HUES6 (cell line): ENCODE data around the gene ROBO1.

ENCODE experiments used
- H3K27ac ChIP-seq: 2 replicates; pipeline ENCODE4 v1.7.0; 2013; ENCODE audit warnings: low read depth, mild to moderate bottlenecking, low read length, inconsistent platforms
- H3K27me3 ChIP-seq: 2 replicates; pipeline ENCODE4 v1.6.1; 2013; ENCODE audit warnings: low read length; ENCODE audit not compliant: control insufficient read depth, insufficient read depth
- H3K36me3 ChIP-seq: 2 replicates; pipeline ENCODE4 v1.6.1; 2013; ENCODE audit warnings: low read length; ENCODE audit not compliant: control insufficient read depth, insufficient read depth
- H3K4me1 ChIP-seq: 2 replicates; pipeline ENCODE4 v1.6.1; 2013; ENCODE audit warnings: low read length; ENCODE audit not compliant: control insufficient read depth, insufficient read depth
- H3K4me3 ChIP-seq: 2 replicates; pipeline ENCODE4 v1.5.1; 2013; ENCODE audit warnings: low read depth, low read length
- H3K9ac ChIP-seq: one replicate; pipeline ENCODE4 v1.6.1; 2013; ENCODE audit warnings: mild to moderate bottlenecking, low read length
- H3K9me3 ChIP-seq: 2 replicates; pipeline ENCODE4 v1.6.1; 2013; ENCODE audit warnings: low read depth, low read length; ENCODE audit not compliant: control insufficient read depth, insufficient read depth

ROBO1 gene

DNA sequence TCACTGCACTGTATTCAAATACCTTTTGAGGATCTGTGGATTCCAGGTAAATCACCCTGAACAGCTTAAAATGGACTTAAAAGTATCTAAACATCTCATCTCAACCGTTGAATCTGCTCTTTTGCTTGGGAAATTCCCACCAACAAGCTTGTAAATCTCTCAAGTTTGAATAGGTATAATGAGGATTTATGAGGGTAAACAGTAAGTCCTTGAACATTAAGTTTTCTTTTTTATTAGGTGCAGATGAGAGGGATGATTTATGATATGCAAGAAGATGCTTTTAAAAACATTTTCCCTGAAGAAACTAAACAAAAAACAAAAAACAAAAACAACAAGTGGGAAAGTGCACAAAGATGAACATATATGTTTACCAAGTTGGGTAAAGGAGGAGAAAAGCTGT is 290.6 kb downstream of the ROBO1 start:
- H3K27me3 ChIP-seq: no peaks in the 10 kb centered on the region
- H3K9me3 ChIP-seq: no peaks in the 10 kb centered on the region
- no peak overlapping the region for H3K9ac ChIP-seq
- no peak overlapping the region for H3K4me3 ChIP-seq
- H3K4me1 ChIP-seq: peaks cover 3% of the 10 kb centered on the region; the same call in 1 of the 2 replicates
- no peaks in the 10 kb centered on the region for H3K36me3 ChIP-seq
- H3K27ac ChIP-seq: no peak overlapping the region

DNA sequence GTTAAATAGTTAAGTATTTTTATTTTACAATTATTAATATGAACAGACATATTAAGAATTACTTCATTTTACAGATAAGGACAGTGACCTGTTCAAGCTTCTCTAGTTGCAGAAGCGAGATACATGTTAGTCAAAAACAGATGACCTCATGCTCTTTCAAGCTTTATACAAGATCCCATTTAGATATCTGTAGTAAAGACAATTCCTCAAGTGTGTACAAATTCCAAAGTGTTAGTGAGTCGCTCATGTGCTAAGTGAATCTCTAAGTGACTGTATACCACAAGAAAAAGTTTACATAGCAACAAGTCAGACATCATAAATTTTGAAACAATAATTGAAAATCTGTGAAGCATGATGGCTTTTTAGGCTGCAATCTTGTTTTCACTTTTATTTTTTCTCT is 293.8 kb downstream of the ROBO1 start:
- no peaks in the 10 kb centered on the region for H3K9me3 ChIP-seq
- no peak overlapping the region for H3K9ac ChIP-seq
- H3K36me3 ChIP-seq: no peaks in the 10 kb centered on the region
- H3K27ac ChIP-seq: no peak overlapping the region
- H3K4me3 ChIP-seq: no peak overlapping the region
- no peaks in the 10 kb centered on the region for H3K27me3 ChIP-seq
- no peaks in the 10 kb centered on the region for H3K4me1 ChIP-seq

DNA sequence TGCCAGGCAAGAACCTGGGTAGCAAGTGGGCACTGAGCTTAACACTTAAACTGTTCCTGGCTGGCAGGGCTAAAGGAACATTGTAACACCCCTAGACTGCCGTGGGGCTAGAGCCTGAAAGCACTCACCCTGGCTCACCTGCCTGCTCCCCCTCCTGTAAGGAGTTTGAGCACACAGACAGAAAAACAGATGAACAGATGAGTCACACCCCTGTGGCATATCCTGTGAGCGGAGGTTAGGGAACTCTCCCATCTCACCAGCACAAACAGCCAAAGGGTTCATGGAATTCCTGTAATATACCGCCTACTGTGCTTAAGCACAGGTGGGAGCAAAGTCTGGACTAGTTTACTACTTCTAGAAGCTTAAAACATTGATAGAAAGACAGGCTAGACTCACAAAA is 300.1 kb downstream of the ROBO1 start:
- Histone ChIP-seq H3K27me3 (no peaks in the 10 kb centered on the region), H3K36me3 (no peaks in the 10 kb centered on the region), H3K4me1 (peaks cover 10% of the 10 kb centered on the region), H3K9ac (no peak overlapping the region), H3K9me3 (no peaks in the 10 kb centered on the region), H3K4me3 (no peak overlapping the region), H3K27ac (no peak overlapping the region)

DNA sequence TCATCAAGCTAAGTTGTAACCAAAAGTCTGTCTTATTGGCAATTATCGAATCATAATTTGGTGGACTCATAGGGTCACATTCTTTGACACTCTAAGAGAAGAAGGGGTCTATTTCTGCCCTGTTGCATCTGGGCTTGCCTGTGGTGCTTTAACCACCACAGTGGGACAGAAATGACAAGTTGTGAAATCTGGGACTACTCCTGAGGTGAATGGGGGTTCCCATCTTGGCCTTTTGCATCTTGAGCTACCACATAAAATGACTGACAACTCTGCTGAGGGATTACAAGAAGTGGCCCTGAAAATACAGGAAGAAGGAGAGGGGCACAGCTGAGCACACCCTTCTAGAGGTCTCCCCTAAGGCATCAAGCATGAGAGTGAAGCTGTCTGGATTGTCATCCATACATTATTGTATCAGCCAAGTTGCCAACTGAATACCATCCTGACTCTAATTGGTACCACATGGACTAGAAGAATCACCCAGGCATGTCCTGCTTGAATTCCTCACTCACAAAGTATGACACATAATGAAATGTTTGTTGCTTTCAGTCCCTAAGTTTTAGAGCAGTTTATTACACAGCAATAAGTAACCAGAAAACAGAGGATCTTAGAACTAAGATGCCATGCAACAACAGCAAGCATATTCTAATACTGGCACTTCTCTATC is 306.5 kb downstream of the ROBO1 start:
- no peaks in the 10 kb centered on the region for H3K9me3 ChIP-seq
- H3K27me3 ChIP-seq: no peaks in the 10 kb centered on the region
- no peaks in the 10 kb centered on the region for H3K4me1 ChIP-seq
- H3K27ac ChIP-seq: no peak overlapping the region
- no peak overlapping the region for H3K9ac ChIP-seq
- no peaks in the 10 kb centered on the region for H3K36me3 ChIP-seq
- H3K4me3 ChIP-seq: no peak overlapping the region

DNA sequence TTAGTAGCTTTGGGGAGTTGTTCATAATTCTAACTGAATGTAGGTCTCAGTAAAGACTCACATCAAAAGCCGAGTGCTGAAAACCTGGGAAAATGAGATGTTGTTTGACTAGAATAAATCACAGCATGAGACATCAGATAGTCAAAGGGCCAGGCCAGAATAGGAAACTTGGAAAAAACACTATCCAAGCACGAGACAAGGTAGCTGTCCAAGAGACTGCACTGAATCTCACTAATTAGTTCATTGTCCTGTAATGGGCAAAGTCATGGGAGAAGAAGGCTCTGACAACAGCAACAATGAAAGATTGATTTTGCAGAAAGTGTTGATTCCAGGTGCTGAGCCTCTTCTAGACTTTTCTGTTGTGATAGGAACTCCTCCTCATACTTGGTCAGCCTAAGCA is 314.2 kb downstream of the ROBO1 start:
- Histone ChIP-seq H3K27ac (no peak overlapping the region), H3K36me3 (no peaks in the 10 kb centered on the region), H3K9ac (no peak overlapping the region), H3K27me3 (no peaks in the 10 kb centered on the region), H3K4me1 (no peaks in the 10 kb centered on the region), H3K9me3 (no peaks in the 10 kb centered on the region), H3K4me3 (no peak overlapping the region)

DNA sequence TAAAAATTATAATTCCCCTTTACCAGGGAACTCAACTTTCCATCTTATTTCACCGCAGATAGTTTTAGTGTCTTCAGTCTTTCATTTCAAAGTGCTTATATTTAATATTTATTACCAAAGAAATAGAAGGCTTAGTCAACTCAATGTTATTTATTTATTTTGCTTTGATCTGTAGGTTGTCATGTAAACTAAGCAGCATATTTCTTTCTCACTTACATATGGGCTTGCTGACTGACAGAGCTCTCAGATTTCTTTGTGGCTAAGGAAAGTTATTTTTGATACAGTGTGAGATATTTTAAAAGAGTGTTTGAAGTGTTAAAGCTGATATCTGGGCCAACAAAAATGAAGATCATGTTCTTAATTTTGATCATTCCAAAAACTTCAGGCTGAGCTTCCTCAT is 331.4 kb downstream of the ROBO1 start:
- no peak overlapping the region for H3K4me3 ChIP-seq
- no peaks in the 10 kb centered on the region for H3K27me3 ChIP-seq
- no peaks in the 10 kb centered on the region for H3K9me3 ChIP-seq
- no peak overlapping the region for H3K27ac ChIP-seq
- H3K4me1 ChIP-seq: no peaks in the 10 kb centered on the region
- no peak overlapping the region for H3K9ac ChIP-seq
- H3K36me3 ChIP-seq: no peaks in the 10 kb centered on the region

DNA sequence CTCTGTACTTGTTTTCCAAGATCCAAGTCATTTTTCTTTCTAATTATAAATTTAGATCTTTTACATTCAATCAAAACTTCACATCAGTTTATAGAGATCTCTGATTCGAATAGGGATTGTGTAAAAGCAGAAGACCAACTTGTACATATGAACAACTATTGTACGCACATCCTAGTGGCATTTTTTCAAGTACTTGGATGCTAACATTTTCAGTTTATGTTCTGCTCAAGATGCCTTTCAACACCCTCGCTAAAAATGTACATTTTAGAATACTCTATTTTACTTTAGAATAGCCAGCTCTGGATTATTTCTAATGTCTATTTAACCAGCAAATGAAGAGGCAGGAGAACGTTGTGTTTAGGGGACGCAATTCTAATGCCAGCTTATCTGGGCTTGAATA is 340.7 kb downstream of the ROBO1 start:
- Histone ChIP-seq H3K27ac (no peak overlapping the region), H3K9me3 (no peaks in the 10 kb centered on the region), H3K27me3 (no peaks in the 10 kb centered on the region), H3K4me1 (no peaks in the 10 kb centered on the region), H3K4me3 (no peak overlapping the region), H3K9ac (no peak overlapping the region), H3K36me3 (no peaks in the 10 kb centered on the region)

DNA sequence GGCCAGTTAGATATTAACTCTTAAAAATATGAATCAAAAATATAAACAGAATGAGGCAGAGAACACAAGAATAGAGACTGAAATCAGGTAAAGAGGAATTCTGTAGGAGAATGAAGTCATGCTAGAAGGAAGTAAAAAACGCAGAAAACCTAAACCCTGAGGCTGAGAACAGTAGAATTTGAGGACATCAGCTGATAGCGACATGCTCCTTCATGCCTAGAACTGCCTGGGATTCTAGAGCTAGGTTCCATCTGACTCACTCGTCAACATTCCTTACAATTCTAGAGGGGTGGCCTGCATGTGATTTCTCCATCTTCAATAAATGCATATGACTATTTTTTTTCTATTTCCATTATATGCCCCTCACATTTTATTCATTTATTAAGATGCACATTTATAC is 343.0 kb downstream of the ROBO1 start:
- Histone ChIP-seq H3K9me3 (no peaks in the 10 kb centered on the region), H3K4me3 (no peak overlapping the region), H3K9ac (no peak overlapping the region), H3K4me1 (no peaks in the 10 kb centered on the region), H3K36me3 (no peaks in the 10 kb centered on the region), H3K27ac (no peak overlapping the region), H3K27me3 (no peaks in the 10 kb centered on the region)

DNA sequence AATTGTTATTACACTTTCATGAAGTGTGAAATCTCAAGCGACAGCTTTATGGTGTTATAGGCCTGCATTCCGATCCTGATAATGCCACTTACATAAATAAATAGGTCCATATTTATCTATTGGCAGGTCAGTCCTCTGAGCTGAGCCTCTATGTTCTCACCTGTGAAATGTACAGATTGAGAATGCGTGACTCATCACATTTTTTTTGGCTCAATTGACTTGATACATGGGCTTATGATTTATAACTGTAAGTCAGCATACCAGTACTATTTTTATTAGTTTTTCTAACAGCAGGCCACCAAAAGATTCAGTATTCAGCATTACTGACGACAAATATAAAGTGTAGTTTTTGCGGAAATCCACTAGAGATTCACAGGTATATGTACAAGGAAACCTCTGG is 344.4 kb downstream of the ROBO1 start:
- H3K27ac ChIP-seq: no peak overlapping the region
- H3K4me1 ChIP-seq: no peaks in the 10 kb centered on the region
- H3K27me3 ChIP-seq: no peaks in the 10 kb centered on the region
- no peak overlapping the region for H3K4me3 ChIP-seq
- H3K9me3 ChIP-seq: no peaks in the 10 kb centered on the region
- no peaks in the 10 kb centered on the region for H3K36me3 ChIP-seq
- no peak overlapping the region for H3K9ac ChIP-seq

DNA sequence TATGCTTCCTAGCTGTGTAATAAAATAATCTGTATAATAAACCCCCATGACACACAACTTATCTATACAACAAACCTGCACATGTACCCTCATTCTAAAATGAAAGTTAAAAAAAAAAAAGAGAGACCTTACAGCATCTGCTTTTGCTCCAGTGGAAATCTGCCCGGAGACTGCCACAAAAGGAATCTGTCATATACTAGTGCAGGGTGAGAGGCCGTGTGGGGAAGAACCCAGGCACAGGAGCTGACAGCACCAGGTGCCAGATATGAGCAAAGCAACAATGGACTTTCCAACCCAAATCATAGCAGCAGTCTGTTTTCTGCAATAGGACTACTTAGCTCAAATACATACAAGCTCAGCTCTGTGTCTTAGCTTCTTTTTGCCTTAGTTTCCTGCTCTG is 346.5 kb downstream of the ROBO1 start:
- no peak overlapping the region for H3K27ac ChIP-seq
- H3K4me1 ChIP-seq: no peaks in the 10 kb centered on the region
- H3K27me3 ChIP-seq: no peaks in the 10 kb centered on the region
- no peak overlapping the region for H3K4me3 ChIP-seq
- no peaks in the 10 kb centered on the region for H3K36me3 ChIP-seq
- H3K9me3 ChIP-seq: no peaks in the 10 kb centered on the region
- H3K9ac ChIP-seq: no peak overlapping the region

DNA sequence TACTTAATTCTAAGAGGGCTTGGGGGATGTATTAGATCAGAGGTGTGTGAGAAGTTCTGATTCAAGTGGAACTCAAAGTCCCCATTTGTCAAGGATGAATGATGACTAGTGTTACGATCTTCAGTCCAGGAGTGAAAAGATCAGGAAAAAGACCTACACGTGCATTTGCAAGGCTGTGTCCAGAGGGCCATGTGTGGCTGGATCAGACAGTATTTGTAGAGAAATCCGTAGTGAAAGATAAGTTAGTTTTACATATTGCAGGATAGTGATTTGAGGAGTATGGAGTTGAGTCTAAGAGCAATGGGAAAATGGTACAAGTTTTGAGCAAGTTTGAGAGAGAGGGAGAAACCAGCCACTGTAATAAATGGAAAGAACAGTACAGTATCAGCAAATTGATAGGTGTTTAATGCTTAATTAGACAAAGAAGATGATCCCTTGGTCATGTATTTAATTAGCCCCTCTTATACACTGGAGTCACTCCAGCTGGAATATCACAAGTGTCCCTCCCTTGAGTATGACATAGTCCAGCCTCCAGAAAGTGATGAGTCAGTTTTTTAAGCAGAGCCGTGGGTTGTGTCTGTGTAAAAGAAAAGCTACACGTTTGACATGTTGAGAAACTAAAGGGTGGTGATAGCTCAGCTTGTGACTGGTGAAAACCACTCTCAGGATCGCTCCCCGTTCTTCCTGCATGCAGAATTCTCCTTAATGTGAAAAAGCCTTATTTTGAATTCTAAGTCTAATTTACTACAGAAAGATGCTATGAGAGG is 348.8 kb downstream of the ROBO1 start:
- Histone ChIP-seq H3K27ac (no peak overlapping the region), H3K4me1 (no peaks in the 10 kb centered on the region), H3K9me3 (no peaks in the 10 kb centered on the region), H3K4me3 (no peak overlapping the region), H3K9ac (no peak overlapping the region), H3K27me3 (no peaks in the 10 kb centered on the region), H3K36me3 (no peaks in the 10 kb centered on the region)
